Measurements from ENCODE around the gene C16orf92. TPM values are rescaled to one million over a fixed set of nuclear protein-coding genes. Genes with fewer than 3 reads are reported as not detected.

C16orf92 gene
- total and polyA plus RNA-seq, 2 experiments from 2014 or later = 0.34 TPM; not detected in 1

GRCh38 chr16:30052671-30053372 lies 29.8 kb downstream of the C16orf92 start (continued):
- TF ChIP-seq CTCF (conservative IDR thresholded peaks at IDR 0.05; ENCODE audit: low read depth in 2 of 2) = no peak
- no peak for TF ChIP-seq JUNB (IDR thresholded peaks at IDR 0.05; ENCODE audit: unreplicated experiment)
- no peak for TF ChIP-seq NANOG (IDR thresholded peaks at IDR 0.05; ENCODE audit: borderline replicate concordance)
- TF ChIP-seq EZH2phosphoT487 (IDR thresholded peaks at IDR 0.05; ENCODE audit: unreplicated experiment) = no peak
- TF ChIP-seq ETS1 (IDR thresholded peaks at IDR 0.05) = peak; percentile 56
- TF ChIP-seq REST (IDR thresholded peaks at IDR 0.05; ENCODE audit: unreplicated experiment) = no peak
- no peak for TF ChIP-seq ZNF114 (CRISPR knock-in tag; IDR thresholded peaks at IDR 0.05)
- no peak for TF ChIP-seq EZH2 (IDR thresholded peaks at IDR 0.05; ENCODE audit: low read depth, unreplicated experiment)
- TF ChIP-seq ZNF331 (CRISPR knock-in tag; IDR thresholded peaks at IDR 0.05; ENCODE audit: low read depth) = no peak

GRCh38 chr16:30053376-30054015 lies 30.5 kb downstream of the C16orf92 start:
- ATAC-seq (peak; percentile 21), DNase-seq (ENCODE audit: low spot score) (no peak)
- Mint-ChIP-seq H3K9me3 (no peaks in the 10 kb centered on the region), H3K27ac (no peak overlapping the region), H3K4me1 (peaks cover 14% of the 10 kb centered on the region), H3K4me3 (peak overlapping the region; percentile 81), H3K36me3 (ENCODE audit: low read depth) (no peaks in the 10 kb centered on the region), H3K27me3 (ENCODE audit: insufficient read depth, low read depth, poor library complexity) (peaks cover 17% of the 10 kb centered on the region)
- Histone ChIP-seq H3K36me3 (ENCODE audit: insufficient read depth) (no peaks in the 10 kb centered on the region), H4K20me1 (replicated peaks; ENCODE audit: insufficient read depth) (no peaks in the 10 kb centered on the region), H3K4me1 (ENCODE audit: insufficient read depth) (peaks cover 6% of the 10 kb centered on the region; the same call in 1 of the 2 replicates), H3K4me2 (peak overlapping the region; percentile 97), H3F3A (replicated peaks; ENCODE audit: low read depth) (peaks cover 8% of the 10 kb centered on the region), H3K27me3 (ENCODE audit: insufficient read depth) (0 out of 2 replicates have a peak, but pooled peaks cover 6% of the 10 kb centered on the region), H3K9me2 (ENCODE audit: insufficient read depth) (no peaks in the 10 kb centered on the region), H3K4me3 (peak overlapping the region; percentile 88), H3K79me2 (replicated peaks; ENCODE audit: insufficient read depth) (no peaks in the 10 kb centered on the region), H2AFZ (peak overlapping the region; percentile 95), H3K27ac (ENCODE audit: low read depth) (no peak overlapping the region)
- TF ChIP-seq JUNB (IDR thresholded peaks at IDR 0.05; ENCODE audit: unreplicated experiment) = no peak
- no peak for TF ChIP-seq REST (IDR thresholded peaks at IDR 0.05; ENCODE audit: unreplicated experiment)
- TF ChIP-seq CTCF (conservative IDR thresholded peaks at IDR 0.05; ENCODE audit: low read depth in 2 of 2) = no peak
- no peak for TF ChIP-seq ZNF114 (CRISPR knock-in tag; IDR thresholded peaks at IDR 0.05)
- no peak for TF ChIP-seq POLR2AphosphoS5 (IDR thresholded peaks at IDR 0.05; ENCODE audit: low read depth)
- no peak for TF ChIP-seq EZH2phosphoT487 (IDR thresholded peaks at IDR 0.05; ENCODE audit: unreplicated experiment)
- TF ChIP-seq ZNF331 (CRISPR knock-in tag; IDR thresholded peaks at IDR 0.05; ENCODE audit: low read depth) = no peak
- no peak for TF ChIP-seq ETS1 (IDR thresholded peaks at IDR 0.05)
- TF ChIP-seq EZH2 (IDR thresholded peaks at IDR 0.05; ENCODE audit: low read depth, unreplicated experiment) = no peak
